NCI-H128 (cell line): Measurements from ENCODE around the gene ASH1L.
A peak's percentile ranks its signal among the peaks of the same experiment; 100 is the strongest.
"Not testable (repeated sequence)": the region's sequence is repeated elsewhere in the genome, so short reads cannot be mapped to it uniquely, and the experiment has no call there.

Source experiments
- DNase-seq: peaks from one replicate; lab custom pipeline; 2025; ENCODE audit not compliant: unreplicated experiment; lab: John Stamatoyannopoulos, UW

The ASH1L gene

DNA sequence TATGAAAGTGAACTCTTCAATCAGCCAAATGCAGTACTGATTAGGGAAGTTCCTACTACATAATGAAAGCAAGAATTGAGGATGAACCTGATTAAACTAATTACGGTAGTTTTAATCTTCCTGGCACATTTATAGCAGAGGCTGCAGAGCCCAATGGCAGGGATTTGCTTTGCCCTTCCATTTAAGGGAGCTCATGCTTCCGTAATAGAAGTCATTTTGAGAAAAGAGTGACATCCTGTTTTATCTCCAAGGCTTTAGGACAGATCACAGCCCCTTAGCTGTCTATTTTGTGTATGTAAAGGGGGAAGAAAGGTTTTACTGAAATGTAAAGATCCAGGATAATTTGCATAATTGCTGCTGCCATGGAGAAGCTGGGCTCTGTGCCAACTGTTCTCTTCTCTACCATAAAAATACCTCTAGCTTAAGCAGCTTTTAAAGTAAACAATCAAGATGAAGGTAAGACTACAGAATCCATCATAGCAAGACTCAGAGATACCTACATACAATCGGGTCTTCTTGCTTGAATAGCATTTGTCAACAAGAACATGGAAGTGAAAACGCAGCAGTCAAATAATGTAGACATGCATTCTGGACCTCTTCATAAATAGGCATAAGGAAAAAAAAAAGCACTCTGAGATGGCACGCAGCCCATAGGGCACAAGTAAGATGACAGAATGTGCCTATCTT lies 62.5 kb downstream of the ASH1L start:
- DNase-seq, result peak; percentile 44

DNA sequence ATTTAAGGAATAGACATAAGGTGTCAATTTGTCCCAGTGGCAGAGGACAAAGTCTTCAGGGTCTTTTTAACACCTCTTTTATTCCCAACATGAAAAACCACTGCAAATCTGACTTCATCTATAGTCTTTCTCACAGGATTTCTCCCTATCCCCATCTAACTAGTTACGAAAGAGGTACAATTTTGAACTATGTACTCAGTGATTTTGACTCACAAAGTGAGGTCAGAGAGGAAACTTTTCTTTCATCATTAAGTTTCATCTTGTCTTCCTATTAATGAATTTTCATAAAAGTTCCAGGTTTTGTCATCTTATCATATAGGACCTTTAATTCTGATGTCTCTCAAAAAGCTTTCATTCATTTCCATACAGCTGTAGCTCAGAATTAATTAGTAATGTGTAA lies 63.3 kb downstream of the ASH1L start:
- DNase-seq, result no peak

DNA sequence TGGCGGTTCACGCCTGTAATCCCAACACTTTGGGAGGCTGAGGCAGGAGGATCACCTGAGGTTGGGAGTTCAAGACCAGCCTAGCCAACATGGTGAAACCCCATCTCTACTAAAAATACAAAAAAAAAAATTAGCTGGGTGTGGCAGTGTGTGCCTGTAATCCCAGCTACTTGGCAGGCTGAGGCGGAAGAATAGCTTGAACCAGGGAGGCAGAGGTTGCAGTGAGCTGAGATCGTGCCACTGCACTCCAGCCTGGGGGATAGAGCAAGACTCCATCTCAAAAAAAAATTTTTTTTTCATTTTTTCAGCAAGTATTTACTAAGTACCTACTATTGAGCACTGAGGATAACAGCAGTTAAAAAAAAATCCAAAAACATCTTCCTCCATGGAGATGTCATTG lies 69.0 kb downstream of the ASH1L start:
- DNase-seq, result not testable (repeated sequence)

DNA sequence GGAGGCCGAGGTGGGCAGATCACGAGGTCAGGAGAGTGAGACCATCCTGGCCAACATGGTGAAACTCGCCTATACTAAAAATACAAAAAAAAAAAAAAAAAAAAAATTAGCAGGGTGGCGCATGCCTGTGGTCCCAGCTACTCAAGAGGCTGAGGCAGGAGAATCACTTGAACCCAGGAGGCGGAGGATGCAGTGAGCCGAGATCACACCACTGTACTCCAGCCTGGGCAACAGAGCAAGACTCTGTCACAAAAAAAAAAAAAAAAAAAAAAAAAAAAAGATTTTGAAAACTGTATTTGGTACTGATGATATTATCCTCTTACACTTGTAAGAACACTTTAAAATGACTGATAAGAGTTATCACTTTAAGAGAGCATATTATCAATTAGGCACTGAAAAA lies 74.2 kb downstream of the ASH1L start:
- DNase-seq, result not testable (repeated sequence)

GRCh38 chr1:155487541-155487940 lies 75.1 kb downstream of the ASH1L start:
- no peak for DNase-seq

DNA sequence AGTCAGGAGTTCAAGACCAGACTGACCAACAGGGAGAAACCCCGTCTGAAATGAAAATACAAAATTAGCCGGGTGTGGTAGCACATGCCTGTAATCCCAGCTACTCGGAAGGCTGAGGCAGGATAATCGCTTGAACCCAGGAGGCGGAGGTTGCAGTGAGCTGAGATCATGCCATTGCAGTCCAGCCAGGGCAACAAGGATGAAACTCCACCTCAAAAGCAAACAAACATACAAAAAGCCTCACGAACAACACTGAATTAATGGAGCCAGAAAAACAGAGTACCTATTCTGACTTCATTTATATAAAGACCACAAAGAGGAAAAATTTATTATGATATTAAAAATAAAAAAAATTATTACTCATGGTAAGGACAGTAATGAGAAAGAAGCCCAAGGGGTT lies 75.7 kb downstream of the ASH1L start:
- not testable (repeated sequence) for DNase-seq

- no peak for DNase-seq
Measured at GRCh38 chr1:155485945-155486344, 76.7 kb downstream of the ASH1L start.

GRCh38 chr1:155485222-155485621 lies 77.4 kb downstream of the ASH1L start:
- no peak for DNase-seq

GRCh38 chr1:155481741-155482241 lies 80.8 kb downstream of the ASH1L start:
- DNase-seq, result no peak

DNA sequence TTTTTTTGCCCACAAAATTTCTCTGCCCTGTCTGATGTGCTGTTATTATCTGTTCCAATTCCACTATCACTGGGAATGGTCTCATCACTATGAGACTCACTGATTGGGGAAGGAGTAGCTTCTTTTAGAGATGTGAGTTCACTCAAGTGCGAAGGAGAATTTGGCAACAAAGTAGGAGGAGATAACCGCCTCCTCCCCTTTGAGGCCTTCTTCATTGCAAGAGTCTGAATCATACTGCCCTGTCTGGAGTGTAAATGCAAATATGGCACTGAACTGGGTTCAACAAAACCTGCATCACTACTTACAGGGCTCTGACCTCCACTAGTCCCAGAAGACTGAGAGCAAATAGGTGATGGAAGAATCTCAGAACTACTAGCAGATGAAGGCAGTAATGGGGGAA lies 83.4 kb downstream of the ASH1L start:
- no peak for DNase-seq

GRCh38 chr1:155478270-155478852 lies 84.2 kb downstream of the ASH1L start:
- DNase-seq, result no peak

GRCh38 chr1:155474146-155474545 lies 88.5 kb downstream of the ASH1L start:
- DNase-seq, result no peak

DNA sequence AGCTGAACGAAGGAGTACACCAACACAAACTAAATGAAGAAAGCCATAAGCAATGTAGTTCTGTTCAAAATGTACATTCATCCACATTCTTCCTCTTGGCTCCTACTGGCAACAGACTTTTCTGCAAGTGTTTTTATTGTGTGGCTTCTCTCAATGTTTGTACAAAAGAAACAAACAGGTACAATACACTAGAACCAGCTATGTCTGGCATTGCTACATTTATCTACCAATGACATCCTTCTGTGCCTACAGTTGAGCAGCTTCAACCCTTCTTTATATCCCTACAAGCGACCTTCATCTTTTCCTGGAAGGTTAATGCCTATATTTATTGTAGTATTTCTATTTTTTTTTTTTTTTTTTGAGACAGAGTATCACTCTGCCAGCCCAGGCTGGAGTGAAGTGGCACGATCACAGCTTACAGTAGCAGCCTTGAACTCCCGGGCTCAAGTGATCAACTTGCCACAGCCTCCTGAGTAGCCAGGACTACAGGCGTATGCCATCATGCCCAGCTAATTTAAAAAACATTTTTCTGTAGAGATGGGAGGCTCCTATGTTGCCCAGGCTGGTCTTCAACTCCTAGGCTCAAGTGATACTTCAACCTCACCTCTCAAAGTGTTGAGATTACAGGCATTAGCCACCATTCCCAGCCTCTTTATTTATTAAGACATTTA lies 89.3 kb downstream of the ASH1L start:
- no peak for DNase-seq

GRCh38 chr1:155472491-155473083 lies 90.0 kb downstream of the ASH1L start:
- no peak for DNase-seq

GRCh38 chr1:155471891-155472290 lies 90.7 kb downstream of the ASH1L start:
- DNase-seq, result no peak

GRCh38 chr1:155471026-155471425 lies 91.6 kb downstream of the ASH1L start:
- no peak for DNase-seq

- DNase-seq, result no peak
Measured at GRCh38 chr1:155466996-155467395, 95.6 kb downstream of the ASH1L start.

- DNase-seq, result no peak
Measured at GRCh38 chr1:155466617-155466972, 96.0 kb downstream of the ASH1L start.

DNA sequence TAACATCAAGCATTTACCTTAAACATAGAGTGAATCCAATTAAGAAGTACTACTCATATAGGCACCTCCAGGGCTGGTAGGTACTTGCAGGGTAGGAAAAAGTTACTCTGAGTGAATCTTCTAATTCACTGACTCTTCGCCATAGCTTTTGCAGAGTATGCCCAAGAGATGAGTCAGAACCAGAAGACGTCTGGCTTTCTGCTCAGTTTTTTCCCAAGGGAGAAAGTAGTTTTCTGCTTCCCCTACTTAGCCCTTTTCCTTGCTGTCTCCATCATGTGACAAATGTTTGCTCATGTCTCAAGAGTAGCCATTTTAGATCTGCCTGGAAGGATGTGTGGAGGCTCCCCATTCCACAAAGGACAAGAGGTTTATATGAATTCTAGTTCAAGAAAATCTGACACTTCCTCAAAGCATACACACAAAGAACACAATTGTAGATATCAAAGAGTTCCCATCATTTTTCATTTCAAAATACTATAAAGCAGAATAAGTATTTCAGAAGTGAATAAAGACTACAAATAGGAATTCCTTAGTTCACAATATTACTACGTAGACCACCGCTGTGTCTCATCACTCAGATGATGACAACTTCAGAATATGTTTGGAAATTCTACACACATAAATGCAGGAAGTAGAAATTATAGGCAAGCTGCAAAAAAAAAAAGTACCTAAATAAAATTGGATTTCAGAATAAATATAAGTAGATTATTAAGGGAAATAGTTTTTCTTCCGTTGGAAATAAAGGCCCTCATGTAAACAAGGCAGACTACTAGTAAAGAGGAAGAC lies 98.5 kb downstream of the ASH1L start:
- no peak for DNase-seq

DNA sequence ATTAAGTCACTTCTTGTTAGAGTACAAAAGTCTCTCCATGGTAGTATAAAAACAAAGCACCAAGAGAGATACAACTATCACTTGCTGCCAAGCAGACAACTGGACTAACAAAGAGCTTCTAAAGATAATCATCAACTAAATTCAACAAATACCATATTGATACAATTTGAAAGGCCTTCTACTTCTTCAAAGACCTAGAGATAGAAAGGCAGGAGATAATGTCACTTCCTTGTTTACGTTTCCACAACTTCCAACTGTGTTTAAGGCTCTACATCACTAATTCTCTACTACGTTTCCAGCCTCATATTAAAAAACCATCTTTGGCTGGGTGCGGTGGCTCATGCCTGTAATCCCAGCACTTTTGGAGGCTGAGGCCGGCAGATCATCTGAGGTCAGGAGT lies 104.5 kb downstream of the ASH1L start:
- no peak for DNase-seq

- DNase-seq, result no peak
Measured at GRCh38 chr1:155457266-155457665, 105.3 kb downstream of the ASH1L start.
